SU-DHL-6 (cell line): ENCODE results near the gene ID1.
"Not testable (repeated sequence)": the region's sequence is repeated elsewhere in the genome, so short reads cannot be mapped to it uniquely, and the experiment has no call there.

Source experiments
- H2AFZ ChIP-seq: fragments of 200-600 bp; sonication (generic); 2 replicates; pipeline ENCODE4 v1.6.1; 2014; ENCODE audit warnings: low read depth, mild to moderate bottlenecking, moderate library complexity, mixed read lengths, antibody characterized with exemption, low read length; ENCODE audit not compliant: severe bottlenecking
- H3F3A ChIP-seq: fragments of 200-600 bp; shearing (Covaris generic); 2 replicates; pipeline ENCODE4 v1.6.0; 2016; ENCODE audit warnings: antibody characterized with exemption, mild to moderate bottlenecking; ENCODE audit not compliant: insufficient read depth
- H3K27ac ChIP-seq: fragments of 200-600 bp; sonication (generic); 2 replicates; pipeline ENCODE4 v1.5.1; 2016; ENCODE audit warnings: low read depth, mild to moderate bottlenecking, low read length, moderate library complexity, mixed read lengths
- H3K27me3 ChIP-seq: fragments of 200-600 bp; sonication (generic), shearing (Covaris generic); 2 replicates; pipeline ENCODE4 v1.6.0; 2014; ENCODE audit warnings: mild to moderate bottlenecking, low read length
- H3K36me3 ChIP-seq: fragments of 200-600 bp; sonication (generic); 2 replicates; pipeline ENCODE4 v1.6.1; 2014; ENCODE audit warnings: mild to moderate bottlenecking, low read length, mixed read lengths
- H3K4me2 ChIP-seq: fragments of 300-600, 200-600 bp; shearing (Covaris generic), sonication (generic); 2 replicates; pipeline ENCODE4 v1.6.0; 2014; ENCODE audit warnings: low read length, low read depth, mild to moderate bottlenecking; ENCODE audit not compliant: poor library complexity, severe bottlenecking
- H3K4me3 ChIP-seq: fragments of 200-600 bp; sonication (generic); 2 replicates; pipeline ENCODE4 v1.5.1; 2014; ENCODE audit warnings: antibody characterized with exemption, low read length, mild to moderate bottlenecking, mixed read lengths; ENCODE audit not compliant: insufficient read depth, poor library complexity, severe bottlenecking
- H3K79me2 ChIP-seq: fragments of 200-600 bp; sonication (generic); 2 replicates; pipeline ENCODE4 v1.6.1; 2014; ENCODE audit warnings: mild to moderate bottlenecking, low read length, moderate library complexity; ENCODE audit not compliant: insufficient read depth
- H3K9ac ChIP-seq: fragments of 200-600 bp; sonication (generic); 2 replicates; pipeline ENCODE4 v1.7.0; 2014; ENCODE audit warnings: mild to moderate bottlenecking, low read length
- H3K9me2 ChIP-seq: fragments of 200-600 bp; sonication (generic); replicated peaks from 2 replicates; pipeline ENCODE4 v1.6.1; 2014; ENCODE audit warnings: low read length; ENCODE audit not compliant: insufficient read depth
- H3K9me3 ChIP-seq: fragments of 200-600 bp; sonication (generic); 2 replicates; pipeline ENCODE4 v1.6.1; 2014; ENCODE audit warnings: low read length, mixed read lengths; ENCODE audit not compliant: insufficient read depth
- H4K20me1 ChIP-seq: fragments of 200-600 bp; sonication (generic); 2 replicates; pipeline ENCODE4 v1.6.1; 2014; ENCODE audit warnings: low read depth, mild to moderate bottlenecking, antibody characterized with exemption, low read length, moderate library complexity, mixed read lengths
- EZH2phosphoT487 ChIP-seq: fragments of 200-600 bp; sonication (generic), shearing (Covaris generic); conservative IDR thresholded peaks from 2 replicates; pipeline ENCODE4 v1.6.1; 2018; ENCODE audit warnings: mild to moderate bottlenecking, antibody characterized with exemption, low read length, moderate library complexity, mixed read lengths
- TF ChIP-seq, protein P1 (sequence below): fragments of 200-600 bp; sonication (generic); IDR thresholded peaks from one replicate; pipeline ENCODE4 v1.5.1; 2017; ENCODE audit warnings: antibody characterized with exemption, mild to moderate bottlenecking, low read length, moderate library complexity; ENCODE audit not compliant: insufficient read depth, poor library complexity, severe bottlenecking

ID1 gene

DNA sequence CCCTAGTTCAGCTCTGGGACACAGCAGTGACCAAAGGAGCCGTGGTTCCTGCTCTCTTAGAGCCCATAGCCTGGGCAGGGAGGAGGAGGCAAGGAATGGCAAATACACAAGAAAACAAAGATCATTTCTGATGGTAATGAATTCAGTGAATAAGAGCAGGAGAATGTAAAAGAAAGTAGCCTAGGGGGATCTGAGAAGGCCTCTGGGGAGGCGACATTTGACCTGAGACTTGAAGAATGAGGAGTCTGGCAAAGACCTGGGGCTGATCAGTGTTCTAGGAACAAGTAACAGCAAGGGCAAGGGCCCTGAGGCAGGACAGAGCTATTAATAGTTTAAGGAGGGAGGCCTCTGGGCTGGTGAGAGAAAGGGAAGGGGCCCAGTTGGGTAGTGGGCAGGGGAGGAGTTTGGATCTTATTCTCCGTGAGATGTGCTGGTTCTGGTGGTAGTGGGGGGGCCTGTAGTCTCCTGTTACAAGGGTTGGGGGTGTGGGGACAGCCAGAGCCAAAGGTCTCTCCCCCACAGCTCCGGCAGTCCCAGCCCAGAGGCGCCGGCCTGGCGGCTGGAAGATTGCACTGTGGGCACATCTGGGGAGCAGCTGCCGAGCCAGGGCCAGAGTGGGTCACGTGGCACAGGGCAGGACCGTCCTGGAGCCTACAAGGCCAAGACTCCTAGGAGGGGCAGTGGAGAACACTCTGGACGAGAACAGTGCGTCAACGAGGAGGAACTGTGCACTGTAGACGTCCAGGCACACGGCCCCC, 9.3 kb upstream of the ID1 start:
- Histone ChIP-seq H3F3A (no peaks in the 10 kb centered on the region), H3K27ac (no peak overlapping the region), H4K20me1 (no peaks in the 10 kb centered on the region), H3K79me2 (no peaks in the 10 kb centered on the region), H2AFZ (no peak overlapping the region), H3K27me3 (no peaks in the 10 kb centered on the region), H3K4me3 (no peak overlapping the region), H3K9ac (no peak overlapping the region), H3K9me2 (no peaks in the 10 kb centered on the region), H3K9me3 (no peaks in the 10 kb centered on the region), H3K4me2 (no peak overlapping the region), H3K36me3 (no peaks in the 10 kb centered on the region)
- TF ChIP-seq, protein P1, sequence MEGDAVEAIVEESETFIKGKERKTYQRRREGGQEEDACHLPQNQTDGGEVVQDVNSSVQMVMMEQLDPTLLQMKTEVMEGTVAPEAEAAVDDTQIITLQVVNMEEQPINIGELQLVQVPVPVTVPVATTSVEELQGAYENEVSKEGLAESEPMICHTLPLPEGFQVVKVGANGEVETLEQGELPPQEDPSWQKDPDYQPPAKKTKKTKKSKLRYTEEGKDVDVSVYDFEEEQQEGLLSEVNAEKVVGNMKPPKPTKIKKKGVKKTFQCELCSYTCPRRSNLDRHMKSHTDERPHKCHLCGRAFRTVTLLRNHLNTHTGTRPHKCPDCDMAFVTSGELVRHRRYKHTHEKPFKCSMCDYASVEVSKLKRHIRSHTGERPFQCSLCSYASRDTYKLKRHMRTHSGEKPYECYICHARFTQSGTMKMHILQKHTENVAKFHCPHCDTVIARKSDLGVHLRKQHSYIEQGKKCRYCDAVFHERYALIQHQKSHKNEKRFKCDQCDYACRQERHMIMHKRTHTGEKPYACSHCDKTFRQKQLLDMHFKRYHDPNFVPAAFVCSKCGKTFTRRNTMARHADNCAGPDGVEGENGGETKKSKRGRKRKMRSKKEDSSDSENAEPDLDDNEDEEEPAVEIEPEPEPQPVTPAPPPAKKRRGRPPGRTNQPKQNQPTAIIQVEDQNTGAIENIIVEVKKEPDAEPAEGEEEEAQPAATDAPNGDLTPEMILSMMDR: no peak
- no peak for TF ChIP-seq EZH2phosphoT487

DNA sequence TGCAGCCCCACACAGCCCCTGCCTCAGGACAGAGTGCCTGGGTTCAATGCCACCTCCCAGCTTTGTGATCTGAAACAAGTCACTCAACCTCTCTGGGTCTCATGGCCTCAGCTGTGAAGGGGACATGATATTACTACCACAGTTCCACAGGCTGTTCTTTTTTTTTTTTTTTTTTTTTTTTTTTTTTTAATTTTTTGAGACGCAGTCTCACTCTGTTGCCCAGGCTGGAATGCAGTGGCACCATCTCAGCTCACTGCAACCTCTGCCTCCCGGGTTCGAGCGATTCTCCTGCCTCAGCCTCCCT, 8.7 kb upstream of the ID1 start:
- not testable (repeated sequence) for H3K4me2 ChIP-seq, H3K27ac ChIP-seq, H3K79me2 ChIP-seq, H4K20me1 ChIP-seq, H3K9me3 ChIP-seq, H3K4me3 ChIP-seq, H3K9me2 ChIP-seq, H3K36me3 ChIP-seq, H3K27me3 ChIP-seq, H3F3A ChIP-seq, H3K9ac ChIP-seq, H2AFZ ChIP-seq

DNA sequence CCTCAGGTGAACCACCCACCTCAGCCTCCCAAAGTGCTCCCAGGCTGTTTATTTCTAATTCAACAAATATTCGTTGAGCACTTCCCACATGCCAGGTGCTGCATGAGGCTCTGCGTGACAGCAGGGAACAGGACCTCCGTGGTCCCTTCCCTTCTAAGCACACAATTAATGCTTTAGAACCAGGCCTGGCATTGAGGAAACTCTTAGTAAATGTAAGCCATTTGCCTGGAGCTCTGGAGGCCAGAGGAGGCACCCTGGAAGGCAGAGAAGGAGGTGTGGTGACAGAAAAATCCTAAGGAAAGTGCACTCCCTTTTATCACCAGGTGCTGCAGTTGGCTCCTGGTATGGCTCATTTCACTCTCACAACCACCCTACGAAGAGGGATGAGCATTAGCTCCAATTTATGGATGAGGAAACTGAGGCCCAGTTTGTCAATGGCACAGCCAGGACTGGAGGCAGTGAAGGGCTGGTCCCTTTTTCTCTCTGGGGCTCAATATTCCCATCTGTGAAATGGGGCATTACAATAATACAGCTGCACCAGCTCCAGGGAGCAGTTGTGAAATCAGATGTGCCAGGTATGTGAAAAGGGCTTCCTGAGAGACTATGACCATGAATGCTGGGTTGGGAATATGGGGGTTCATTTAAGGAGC, 8.1 kb upstream of the ID1 start:
- TF ChIP-seq EZH2phosphoT487: no peak
- TF ChIP-seq, protein P1: no peak
- Histone ChIP-seq H3F3A (no peaks in the 10 kb centered on the region), H3K4me3 (no peak overlapping the region), H2AFZ (no peak overlapping the region), H4K20me1 (no peaks in the 10 kb centered on the region), H3K4me2 (no peak overlapping the region), H3K9me2 (no peaks in the 10 kb centered on the region), H3K79me2 (no peaks in the 10 kb centered on the region), H3K27ac (no peak overlapping the region), H3K27me3 (no peaks in the 10 kb centered on the region), H3K36me3 (no peaks in the 10 kb centered on the region), H3K9ac (no peak overlapping the region), H3K9me3 (no peaks in the 10 kb centered on the region)

GRCh38 chr20:31597481-31597855, 7.6 kb upstream of the ID1 start:
- H3K79me2 ChIP-seq: no peaks in the 10 kb centered on the region
- H3F3A ChIP-seq: 0 out of 2 replicates have a peak, but pooled peaks cover 2% of the 10 kb centered on the region

More at GRCh38 chr20:31597481-31597855, 7.6 kb upstream of the ID1 start:
- H3K9ac ChIP-seq: no peak overlapping the region
- no peaks in the 10 kb centered on the region for H3K9me2 ChIP-seq
- no peak overlapping the region for H3K27ac ChIP-seq
- H2AFZ ChIP-seq: no peak overlapping the region
- H3K27me3 ChIP-seq: no peaks in the 10 kb centered on the region
- H3K4me2 ChIP-seq: no peak overlapping the region
- H4K20me1 ChIP-seq: no peaks in the 10 kb centered on the region
- no peak for TF ChIP-seq EZH2phosphoT487
- TF ChIP-seq, protein P1: no peak
- no peak overlapping the region for H3K4me3 ChIP-seq
- no peaks in the 10 kb centered on the region for H3K36me3 ChIP-seq
- H3K9me3 ChIP-seq: no peaks in the 10 kb centered on the region
